ENCODE measurements around the gene SLCO3A1.
"Not testable (repeated sequence)": the region's sequence is repeated elsewhere in the genome, so short reads cannot be mapped to it uniquely, and the experiment has no call there.

SLCO3A1 gene

DNA sequence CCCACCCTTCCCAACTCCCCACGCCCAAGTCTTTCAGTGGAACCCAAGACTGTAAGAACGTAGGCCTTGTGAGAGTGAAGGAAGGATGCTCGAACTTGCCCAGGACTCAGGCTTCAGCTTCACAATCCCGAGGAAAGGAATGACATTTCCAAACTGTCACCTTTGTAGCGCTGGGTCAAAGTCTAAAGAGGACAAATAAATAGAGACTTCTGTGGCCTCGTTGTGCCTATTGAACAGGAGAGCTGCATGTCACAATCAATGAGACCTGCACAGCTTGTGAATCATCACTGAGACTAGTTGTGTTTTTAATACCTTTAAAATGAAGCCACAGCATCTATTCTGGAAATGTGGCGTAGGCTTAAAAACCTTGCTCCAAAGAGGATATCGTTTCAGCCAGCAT, 317.4 kb downstream of the SLCO3A1 start:
- DNase-seq = no peak

DNA sequence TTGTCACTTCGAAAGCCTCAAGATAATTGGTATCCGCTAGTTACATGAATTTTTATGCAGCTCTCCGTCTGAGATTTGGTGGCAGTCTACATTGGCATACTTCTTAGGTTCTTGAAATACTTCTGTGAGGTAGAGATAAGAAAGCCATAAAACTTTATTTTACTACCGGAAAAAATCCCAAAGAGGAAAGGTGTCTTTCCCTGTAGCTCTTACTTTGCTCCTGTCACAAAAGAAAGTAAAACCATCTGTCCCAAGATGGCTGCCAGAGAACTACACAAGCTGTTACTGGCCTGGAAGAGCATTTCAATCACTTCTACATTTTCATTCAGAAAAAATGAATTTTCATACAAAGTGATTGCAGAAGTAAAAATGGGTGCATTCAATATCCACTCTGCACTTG, 325.4 kb downstream of the SLCO3A1 start:
- DNase-seq = no peak

DNA sequence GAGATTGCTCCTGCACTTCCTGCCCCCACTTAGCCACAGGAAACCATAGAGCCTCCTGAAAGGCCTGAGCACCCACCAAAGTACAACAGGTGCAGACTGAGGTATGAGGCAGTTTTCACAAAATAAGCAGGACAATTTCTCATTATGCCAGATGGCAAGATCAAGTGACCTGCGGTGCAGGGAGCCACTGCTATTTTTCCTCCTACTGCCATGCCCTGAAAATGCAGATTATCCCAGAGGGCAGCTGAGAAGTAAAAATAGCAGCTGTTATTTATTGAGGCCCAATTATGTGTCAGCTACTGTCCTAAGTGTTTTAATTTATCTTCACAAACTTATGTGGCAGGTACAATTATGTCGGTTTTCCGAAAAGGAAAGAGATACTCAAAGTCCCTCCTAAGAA, 330.6 kb downstream of the SLCO3A1 start:
- DNase-seq = no peak

DNA sequence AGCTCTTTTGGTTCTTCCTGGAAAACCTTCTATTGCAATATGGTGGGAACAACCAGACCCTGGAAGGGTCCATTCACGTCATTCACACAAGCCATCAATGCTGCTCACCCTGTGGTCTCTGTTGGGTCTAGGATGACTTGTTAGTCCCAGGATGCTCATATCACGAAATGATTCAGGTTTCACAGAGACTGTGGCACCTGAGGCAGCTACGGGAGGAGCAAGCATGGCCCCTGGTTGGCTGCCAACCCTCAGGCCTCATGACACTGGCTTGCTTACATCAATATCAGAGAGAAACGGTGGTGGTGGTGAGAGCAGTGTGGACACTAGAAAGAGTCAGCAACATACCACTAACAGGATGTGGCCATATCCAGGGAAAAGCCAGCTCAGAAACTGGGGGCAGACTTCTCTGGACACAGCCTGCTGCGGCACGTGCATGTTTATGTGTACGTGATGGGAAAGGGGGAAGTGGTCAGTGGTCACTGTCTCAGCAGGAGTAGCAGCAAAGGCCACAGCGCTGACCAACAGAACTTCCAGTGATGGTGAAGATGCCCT, 331.2 kb downstream of the SLCO3A1 start:
- DNase-seq = no peak

DNA sequence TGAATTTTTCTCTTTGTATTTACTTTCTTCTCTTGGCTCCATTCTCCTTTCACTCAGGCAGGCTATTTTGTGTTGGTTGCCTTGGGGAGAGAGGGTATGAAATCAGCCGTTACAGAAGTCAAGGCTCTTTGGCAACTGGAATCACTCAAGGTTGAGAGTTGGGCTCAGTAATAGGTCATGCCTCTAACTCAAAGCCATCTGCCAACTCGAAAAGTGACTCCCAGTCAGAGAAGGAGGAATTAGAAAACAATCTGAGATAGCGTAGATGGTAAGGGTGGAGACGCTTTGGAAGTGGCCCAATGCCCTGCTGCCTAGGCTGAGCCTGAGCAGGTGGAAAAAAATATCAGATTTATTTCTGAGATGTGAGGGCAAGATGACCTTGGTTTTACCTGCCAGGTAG, 334.5 kb downstream of the SLCO3A1 start:
- DNase-seq = no peak

DNA sequence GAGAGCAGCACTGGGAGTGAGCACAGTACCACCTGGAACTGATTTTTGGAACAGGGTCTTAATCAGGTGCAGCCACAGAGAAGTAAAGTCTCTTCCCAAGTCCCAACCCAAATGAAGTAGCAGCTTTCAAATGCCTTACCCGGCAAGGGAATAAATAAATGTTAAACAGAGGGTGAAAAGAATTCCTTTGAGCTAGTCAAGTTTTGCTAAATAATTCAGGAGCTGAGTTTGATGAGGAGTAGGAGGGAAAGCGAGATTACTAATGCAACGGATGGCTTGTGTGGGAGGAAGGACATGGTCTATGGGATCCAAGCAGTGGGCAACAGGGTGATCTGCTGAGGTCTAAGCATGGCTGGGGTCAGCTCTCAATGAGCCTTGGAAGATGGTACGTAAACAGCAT, 335.7 kb downstream of the SLCO3A1 start:
- DNase-seq = no peak

DNA sequence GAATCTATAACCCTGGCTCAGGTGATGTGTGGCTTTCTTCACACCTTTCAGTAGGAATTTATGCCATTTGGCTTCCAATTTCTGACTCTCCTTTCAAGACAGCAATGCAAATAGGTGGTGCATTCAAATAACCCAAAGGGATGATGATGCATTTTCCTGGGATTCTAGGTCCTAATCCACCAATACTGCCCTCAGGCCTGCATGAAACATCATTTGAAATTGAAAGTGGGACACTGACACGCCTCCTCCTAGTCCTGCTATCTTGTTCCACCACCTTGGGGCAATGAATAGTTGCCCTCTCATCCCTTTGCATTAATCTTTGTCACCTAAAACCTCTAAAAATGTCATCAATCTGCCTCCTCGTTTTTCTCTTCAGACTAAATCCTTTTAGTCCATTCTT, 341.7 kb downstream of the SLCO3A1 start:
- no peak for DNase-seq

DNA sequence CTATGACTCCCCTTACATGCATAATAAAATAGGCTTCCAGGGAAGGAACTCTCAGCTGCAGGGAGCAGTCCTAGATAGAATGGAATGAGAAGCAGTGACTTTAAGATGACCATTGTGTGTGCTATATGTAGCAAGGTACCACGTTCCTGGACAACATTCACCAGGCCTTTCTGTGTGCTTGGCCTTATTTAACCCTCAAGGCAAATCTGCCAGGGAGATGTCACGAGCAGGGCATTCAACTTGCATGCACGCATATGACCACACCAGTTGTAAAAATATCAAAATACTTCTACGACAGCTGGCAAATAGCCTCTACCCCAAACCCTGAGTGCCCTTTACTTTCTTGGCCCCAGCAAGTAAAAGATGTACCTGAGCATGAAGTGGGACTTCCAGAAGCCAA, 342.8 kb downstream of the SLCO3A1 start:
- no peak for DNase-seq

DNA sequence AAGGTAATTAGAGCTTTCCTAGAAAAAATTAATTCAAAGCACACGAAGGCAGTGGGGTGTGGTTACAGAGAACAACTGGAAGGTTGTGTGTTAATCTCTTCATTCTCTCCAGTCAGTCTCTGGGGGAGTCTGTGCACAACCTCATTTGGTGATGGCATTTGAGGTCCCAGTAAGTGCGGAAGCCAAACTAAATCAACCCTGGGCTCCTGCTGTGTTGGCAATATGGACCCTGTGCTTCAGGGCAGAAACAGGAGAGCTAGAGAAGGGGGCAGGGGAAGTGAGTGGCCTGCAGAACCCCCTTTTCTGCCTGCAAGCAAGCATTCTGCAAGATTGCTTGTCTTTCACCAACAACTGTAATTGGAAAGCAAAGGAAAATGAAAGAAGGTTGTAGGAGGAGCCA, 344.2 kb downstream of the SLCO3A1 start:
- no peak for DNase-seq

DNA sequence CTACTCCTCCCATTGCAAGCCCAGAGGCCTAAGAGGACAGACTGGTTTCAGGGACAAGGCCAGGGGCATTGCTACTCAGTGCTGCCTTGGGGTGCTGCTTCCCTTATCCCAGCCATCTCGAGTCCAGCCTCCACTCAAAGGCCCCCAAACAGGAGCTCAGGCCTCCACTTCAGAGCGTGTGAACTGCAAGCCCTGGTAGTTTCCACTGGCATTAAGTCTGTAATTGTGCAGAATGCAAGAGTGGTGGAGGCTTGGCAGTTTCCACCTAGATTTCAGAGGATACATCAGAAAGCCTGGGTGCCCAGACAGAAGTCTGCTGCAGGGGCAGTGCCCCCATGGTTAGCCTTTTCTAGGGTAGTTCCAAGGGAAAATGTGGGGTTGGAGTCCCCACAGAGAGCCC, 347.4 kb downstream of the SLCO3A1 start:
- DNase-seq = no peak

DNA sequence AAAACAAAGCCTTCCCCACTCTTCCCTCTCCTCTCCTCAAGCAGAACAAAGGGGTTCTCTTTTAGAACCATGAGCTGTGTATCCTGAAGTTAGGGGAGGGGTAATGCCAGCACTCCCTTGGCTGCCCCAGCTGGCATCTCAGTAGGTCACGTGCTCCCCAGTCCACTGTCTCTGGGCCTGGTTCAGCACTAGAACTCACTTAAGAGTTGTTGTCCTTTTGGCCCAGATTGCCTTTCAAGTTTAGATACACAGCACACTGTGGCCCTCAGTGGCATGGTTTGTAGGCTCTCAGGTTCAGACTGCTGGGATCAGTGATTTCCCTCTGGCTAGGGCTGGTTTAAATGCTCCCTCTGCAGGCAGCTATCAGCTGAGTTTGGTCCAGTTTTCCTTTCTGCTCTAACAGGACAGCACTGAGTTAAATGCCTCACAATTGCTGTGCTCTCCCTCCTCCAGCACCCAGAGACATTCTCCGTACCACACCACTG, 351.8 kb downstream of the SLCO3A1 start:
- no peak for DNase-seq

DNA sequence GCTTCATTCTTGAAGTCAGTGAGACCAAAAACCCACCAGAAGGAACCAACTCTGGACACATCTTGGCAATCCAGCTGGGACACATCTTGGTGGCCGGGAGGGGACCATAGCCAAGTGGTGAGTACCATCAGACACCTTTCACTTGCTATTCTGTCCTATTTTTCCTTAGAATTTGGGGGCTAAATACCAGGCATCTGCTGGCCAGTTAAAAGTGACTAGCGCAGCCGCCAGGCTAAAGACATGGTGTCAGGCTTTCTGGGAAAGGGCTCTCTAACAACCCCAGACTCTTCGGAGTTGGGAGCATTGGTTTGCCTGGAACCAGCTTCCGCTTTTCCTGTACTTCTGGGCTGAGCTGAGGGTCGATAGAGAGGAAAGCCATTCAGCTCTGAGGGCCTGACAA, 354.1 kb downstream of the SLCO3A1 start:
- DNase-seq = not testable (repeated sequence)

Data from CD4-positive, alpha-beta T cell treated with Interleukin-4 for 4 hours (primary cell).